Measurements from ENCODE around the gene YBX1. TPM values are rescaled to one million over a fixed set of nuclear protein-coding genes. Genes with fewer than 3 reads are reported as not detected.

YBX1 gene
- total and polyA plus RNA-seq, 2 of the 13 experiments (the other 11 are each of a cell fraction or from before 2014, with no cell fraction given) = 339 to 628 TPM

- CTCF ChIA-PET (ENCODE audit: low intra/inter-chr PET ratio, low total read pairs) = interaction anchor here (0.9 to 2.1 kb wide), 2 partner anchors 67 to 170 kb away, joined by 3 to 17 read pairs; no protein-coding TSS in a partner anchor
- Histone ChIP-seq H3K9ac (ENCODE audit: insufficient read depth, low read depth, low read length) (no peak overlapping the region), H3K27me3 (ENCODE audit: control insufficient read depth in 1 of 2, insufficient read depth in 2 of 2, low read length in 2 of 2) (no peaks in the 10 kb centered on the region), H4K20me1 (ENCODE audit: insufficient read depth, low read length) (no peaks in the 10 kb centered on the region), H3K79me2 (ENCODE audit: insufficient read depth, low read length) (no peaks in the 10 kb centered on the region), H3K4me2 (ENCODE audit: low read depth, low read length) (no peak overlapping the region), H3K4me3 (replicated peaks in 1 of 3; ENCODE audit: insufficient read depth in 1 of 3, low read depth in 2 of 3, low read length in 3 of 3) (no peak overlapping the region), H3K4me1 (ENCODE audit: insufficient read depth, low read length) (peaks cover 7% of the 10 kb centered on the region; the same call in 1 of the 2 replicates), H2AFZ (ENCODE audit: low read length) (no peak overlapping the region), H3K27ac (ENCODE audit: extremely low read length, insufficient read depth, low read length) (no peak overlapping the region), H3K9me3 (ENCODE audit: low read length) (no peaks in the 10 kb centered on the region), H3K36me3 (replicated peaks in 1 of 2; ENCODE audit: control insufficient read depth in 1 of 2, insufficient read depth in 2 of 2, low read length in 2 of 2) (peaks cover 27 to 56% of the 10 kb centered on the region in 2 experiments)
- no peak for TF ChIP-seq ZNF547 (CRISPR knock-in tag; IDR thresholded peaks at IDR 0.05)
- no peak for TF ChIP-seq ZZZ3 (CRISPR knock-in tag; IDR thresholded peaks at IDR 0.05; ENCODE audit: borderline replicate concordance)
- 93% methylated on average over 10 of the region's 10 CpGs for WGBS (ENCODE audit: low lambda C conversion rate)
- no peak for FAIRE-seq
- no peak for ATAC-seq
- POLR2A ChIA-PET = no interaction called here
- intact Hi-C loops (cut with micrococcal nuclease; ENCODE audit: unreplicated experiment) = loop anchor here (5.0 to 10.0 kb wide), 2 partner anchors 236 to 413 kb away; partner anchors contain the start of gene FOXJ3
- BruUV-seq (replicated peaks) = no TSS peak
- in situ Hi-C loops (cut with HindIII; ENCODE audit: extremely low pct_ligation_motif_present, low pct_unique_long_range_greater_than_20kb) = loop anchor here (5.0 to 25.0 kb wide), 3 partner anchors 176 to 603 kb away; partner anchors contain the start of gene FOXJ3
- DNase-seq (ENCODE audit: low spot score) = no peak
Measured at GRCh38 chr1:42748021-42748420, 65.8 kb downstream of the YBX1 start.

DNA sequence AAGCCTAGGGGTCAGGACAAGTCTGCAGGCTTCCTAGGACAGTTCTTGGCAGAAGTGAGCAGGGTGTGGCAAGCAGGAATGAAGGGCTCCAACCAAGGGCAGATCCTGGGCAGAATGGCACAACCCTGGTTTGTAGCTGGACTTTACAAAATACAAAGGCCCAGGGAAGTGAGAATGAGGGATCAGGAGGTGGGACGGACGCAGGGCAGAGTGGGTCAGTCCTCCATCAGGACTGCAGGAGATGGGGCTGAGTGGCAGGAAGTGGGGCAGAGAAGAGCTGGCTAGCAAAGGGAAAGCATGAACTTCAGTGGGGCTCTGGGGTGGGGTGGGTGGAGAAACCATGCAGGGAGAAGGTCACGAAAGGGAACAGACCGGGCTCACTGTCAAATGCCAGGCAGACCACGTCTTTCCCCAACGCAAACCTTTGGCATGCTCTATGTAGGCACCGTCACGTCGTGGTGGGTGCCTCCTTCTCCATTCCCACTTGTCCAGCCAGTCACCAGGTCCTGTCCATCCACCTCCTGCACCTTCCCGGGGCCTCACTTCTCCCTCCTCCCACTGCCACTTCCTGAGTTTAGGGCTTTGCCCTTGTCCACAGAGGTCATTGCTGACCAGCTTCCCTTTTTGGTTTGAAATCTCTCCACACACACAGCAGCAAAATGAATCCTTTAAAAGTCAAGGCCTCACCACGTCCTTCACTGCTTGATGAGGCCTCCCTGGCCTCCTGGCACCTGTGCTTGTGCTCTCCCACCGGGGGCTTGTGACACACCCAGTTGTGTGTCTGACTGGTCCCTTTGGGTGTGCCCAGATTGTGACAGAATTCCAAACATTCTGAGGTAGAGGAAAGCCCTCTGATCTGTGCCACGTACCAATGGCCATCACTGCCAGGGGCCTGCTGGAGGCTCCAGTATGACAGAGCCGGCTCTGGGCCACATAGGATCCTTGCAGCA is 66.5 kb downstream of the YBX1 start:
- Histone ChIP-seq H3K4me2 (ENCODE audit: low read depth, low read length) (no peak overlapping the region), H3K9ac (ENCODE audit: insufficient read depth, low read depth, low read length) (no peak overlapping the region), H3K9me3 (ENCODE audit: low read length) (no peaks in the 10 kb centered on the region), H3K27me3 (ENCODE audit: control insufficient read depth in 1 of 2, insufficient read depth in 2 of 2, low read length in 2 of 2) (no peaks in the 10 kb centered on the region), H3K4me1 (ENCODE audit: insufficient read depth, low read length) (peaks cover 12% of the 10 kb centered on the region), H2AFZ (ENCODE audit: low read length) (no peak overlapping the region), H3K36me3 (replicated peaks in 1 of 2; ENCODE audit: control insufficient read depth in 1 of 2, insufficient read depth in 2 of 2, low read length in 2 of 2) (peaks cover 29 to 63% of the 10 kb centered on the region in 2 experiments), H3K27ac (ENCODE audit: extremely low read length, insufficient read depth, low read length) (no peak overlapping the region), H4K20me1 (ENCODE audit: insufficient read depth, low read length) (no peaks in the 10 kb centered on the region), H3K79me2 (ENCODE audit: insufficient read depth, low read length) (no peaks in the 10 kb centered on the region), H3K4me3 (replicated peaks in 1 of 3; ENCODE audit: insufficient read depth in 1 of 3, low read depth in 2 of 3, low read length in 3 of 3) (no peak overlapping the region)
- FAIRE-seq = no peak
- in situ Hi-C loops (cut with HindIII; ENCODE audit: extremely low pct_ligation_motif_present, low pct_unique_long_range_greater_than_20kb) (loop anchor here (5.0 to 25.0 kb wide), 3 partner anchors 176 to 604 kb away; partner anchors contain the start of gene FOXJ3), intact Hi-C loops (cut with micrococcal nuclease; ENCODE audit: unreplicated experiment) (loop anchor here (5.0 to 10.0 kb wide), 2 partner anchors 236 to 414 kb away; partner anchors contain the start of gene FOXJ3)
- BruUV-seq (replicated peaks) = no TSS peak
- ChIA-PET CTCF (ENCODE audit: low intra/inter-chr PET ratio, low total read pairs) (no interaction called here), POLR2A (no interaction called here)
- WGBS (ENCODE audit: low lambda C conversion rate) = 97% methylated on average over 14 of the region's 14 CpGs
- no peak for DNase-seq (ENCODE audit: low spot score)
- ATAC-seq = no peak
- TF ChIP-seq ADNP (CRISPR knock-in tag; IDR thresholded peaks at IDR 0.05) (no peak), NR2F6 (IDR thresholded peaks at IDR 0.05) (no peak), NR2F6 (CRISPR knock-in tag; IDR thresholded peaks at IDR 0.05) (no peak), MAFG (CRISPR knock-in tag; IDR thresholded peaks at IDR 0.05) (no peak), ZNF558 (CRISPR knock-in tag; IDR thresholded peaks at IDR 0.05; ENCODE audit: borderline replicate concordance) (no peak)

Measured in HepG2 (cell line).